NCI-H2196 treated with DMSO at 0.1 percent for 48 hours (cell line): Measurements from ENCODE around the gene ABCG2.
"Not testable (repeated sequence)": the region's sequence is repeated elsewhere in the genome, so short reads cannot be mapped to it uniquely, and the experiment has no call there.

Source experiments
- DNase-seq: peaks from one replicate; lab custom pipeline; 2025; ENCODE audit not compliant: unreplicated experiment; lab: John Stamatoyannopoulos, UW

Gene ABCG2

DNA sequence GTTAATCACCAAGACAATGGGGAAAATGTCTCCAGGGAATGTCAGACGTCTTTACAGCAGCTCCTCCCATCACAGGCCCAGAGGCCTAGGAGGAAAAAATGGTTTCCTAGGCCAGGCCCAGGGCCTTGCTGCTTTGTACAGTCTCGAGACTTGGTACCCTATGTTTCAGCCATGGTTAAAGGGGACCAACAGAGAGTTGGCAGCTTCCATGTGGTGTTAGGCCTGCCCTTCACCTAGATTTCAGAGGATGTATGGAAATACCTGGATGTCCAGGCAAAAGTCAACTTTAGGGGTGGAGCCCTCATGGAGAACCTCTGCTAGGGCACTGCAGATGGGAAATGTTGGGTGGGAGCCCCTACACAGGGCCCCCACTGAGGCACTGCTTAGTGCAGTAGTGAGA lies 38.5 kb downstream of the ABCG2 start:
- DNase-seq = no peak

DNA sequence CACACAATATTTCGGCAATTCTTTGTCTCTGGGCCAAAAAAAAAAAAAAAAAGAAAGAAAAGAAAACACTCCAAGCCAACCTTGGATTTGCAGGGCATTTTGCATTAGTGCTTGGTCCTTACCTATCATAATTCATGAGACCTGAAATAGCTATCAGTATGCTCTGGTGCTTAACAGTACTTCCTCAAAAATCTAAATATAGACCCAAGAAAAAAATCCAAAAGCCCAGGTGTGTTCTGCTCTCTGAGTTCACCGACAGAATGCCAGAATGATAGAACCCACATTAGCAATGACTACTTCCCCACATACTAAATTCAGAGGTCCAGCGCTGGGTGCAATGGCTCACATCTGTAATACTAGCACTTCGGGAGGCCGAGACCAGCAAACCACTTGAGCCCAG lies 42.9 kb downstream of the ABCG2 start:
- no peak for DNase-seq

DNA sequence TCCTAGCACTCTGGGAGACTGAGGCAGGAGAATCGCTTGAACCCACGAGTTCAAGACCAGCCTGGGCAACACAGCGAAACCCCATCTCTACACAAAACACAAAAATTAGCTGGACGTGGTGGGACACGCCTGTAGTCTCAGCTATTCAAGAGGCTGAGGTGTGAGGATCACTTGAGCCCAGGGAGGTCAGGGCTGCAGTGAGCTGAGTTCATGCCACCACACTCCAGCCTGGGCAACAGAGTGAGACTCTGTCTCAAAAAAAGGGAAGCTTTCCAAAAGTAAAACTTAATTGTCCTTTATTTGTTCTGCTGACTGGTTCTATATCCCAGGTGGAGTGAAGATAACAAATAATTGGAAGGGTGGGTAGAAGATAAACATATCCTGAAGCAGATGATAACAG lies 45.6 kb downstream of the ABCG2 start:
- no peak for DNase-seq

DNA sequence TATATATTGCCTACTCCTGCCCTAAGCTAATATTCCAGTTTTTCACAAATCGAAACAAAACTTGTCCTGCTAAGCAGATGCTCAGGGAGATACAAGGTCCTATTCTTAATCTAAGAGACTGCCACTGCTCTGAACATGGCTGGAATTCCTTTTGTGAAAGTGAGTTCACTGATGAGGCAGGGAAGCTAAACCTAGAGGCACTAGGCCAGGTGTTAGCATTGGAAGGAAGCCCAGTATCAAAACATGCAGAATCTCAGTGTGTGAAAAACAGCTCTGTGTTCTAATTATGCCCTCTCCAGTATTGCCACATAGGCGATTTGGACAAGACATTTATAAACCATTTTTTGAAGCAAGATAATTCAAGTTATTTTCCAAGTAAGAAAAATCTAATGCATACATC lies 47.6 kb downstream of the ABCG2 start:
- no peak for DNase-seq

GRCh38 chr4:88109123-88109881 lies 49.1 kb downstream of the ABCG2 start:
- no peak for DNase-seq

- DNase-seq = no peak
These were observed 49.7 kb downstream of the ABCG2 start for GRCh38 chr4:88108747-88109122.

GRCh38 chr4:88108108-88108465 lies 50.4 kb downstream of the ABCG2 start:
- not testable (repeated sequence) for DNase-seq

- DNase-seq = no peak
These were observed 50.9 kb downstream of the ABCG2 start for GRCh38 chr4:88107406-88108107.

DNA sequence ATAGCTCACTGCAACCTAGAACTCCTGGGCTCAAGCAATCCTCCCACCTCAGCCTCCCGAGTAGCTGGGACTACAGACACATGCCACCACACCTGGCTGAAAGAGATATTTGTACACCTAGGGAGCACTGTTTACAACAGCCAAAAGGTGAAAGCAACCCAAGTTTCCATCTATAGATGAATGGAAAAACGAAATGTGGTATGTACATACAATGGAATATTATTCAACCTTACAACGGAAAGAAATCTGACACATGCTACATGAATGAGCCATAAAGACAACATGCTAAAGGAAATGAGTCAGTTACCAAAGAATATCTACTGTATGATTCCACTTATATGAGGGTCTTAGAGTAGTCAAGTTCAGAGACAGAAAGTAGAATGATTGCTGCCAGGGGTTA lies 52.2 kb downstream of the ABCG2 start:
- DNase-seq = no peak

- DNase-seq = no peak
These were observed 53.4 kb downstream of the ABCG2 start for GRCh38 chr4:88104902-88105610.

DNA sequence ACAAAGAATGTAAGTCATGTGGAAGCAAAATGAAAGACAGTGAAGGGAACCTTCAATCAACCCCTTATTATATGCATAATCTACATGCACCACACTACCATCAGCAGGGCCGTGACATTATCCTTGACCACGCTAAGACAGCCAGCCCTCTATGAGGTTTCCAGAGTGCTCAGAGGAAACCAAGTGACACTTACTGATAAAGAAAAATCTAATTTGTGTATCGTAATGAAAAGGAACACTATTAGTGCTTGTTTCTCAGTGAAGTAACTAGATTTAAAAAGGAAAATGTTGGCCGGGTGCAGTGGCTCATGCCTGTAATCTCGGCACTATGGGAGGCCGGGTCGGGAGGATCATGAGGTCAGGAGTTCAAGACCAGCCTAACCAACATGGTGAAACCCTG lies 56.4 kb downstream of the ABCG2 start:
- no peak for DNase-seq

DNA sequence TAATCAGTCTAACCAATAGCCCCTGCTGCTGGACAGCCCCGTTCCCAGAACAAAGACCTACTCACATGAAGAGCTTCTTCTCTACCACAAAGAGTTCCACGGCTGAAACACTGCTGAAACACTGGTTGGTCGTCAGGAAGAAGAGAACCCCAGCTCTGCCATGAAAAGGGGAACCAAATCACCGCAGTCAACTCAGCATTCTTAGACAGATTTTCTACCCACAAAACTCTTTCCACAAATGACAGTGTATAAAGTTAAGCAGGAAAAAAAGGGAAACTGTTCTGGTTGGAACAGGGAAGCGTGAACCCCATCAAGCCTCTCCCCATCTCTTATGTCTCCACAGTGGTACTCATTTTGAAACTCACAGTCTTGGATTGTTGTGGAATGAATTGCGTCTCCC lies 57.3 kb downstream of the ABCG2 start:
- no peak for DNase-seq

DNA sequence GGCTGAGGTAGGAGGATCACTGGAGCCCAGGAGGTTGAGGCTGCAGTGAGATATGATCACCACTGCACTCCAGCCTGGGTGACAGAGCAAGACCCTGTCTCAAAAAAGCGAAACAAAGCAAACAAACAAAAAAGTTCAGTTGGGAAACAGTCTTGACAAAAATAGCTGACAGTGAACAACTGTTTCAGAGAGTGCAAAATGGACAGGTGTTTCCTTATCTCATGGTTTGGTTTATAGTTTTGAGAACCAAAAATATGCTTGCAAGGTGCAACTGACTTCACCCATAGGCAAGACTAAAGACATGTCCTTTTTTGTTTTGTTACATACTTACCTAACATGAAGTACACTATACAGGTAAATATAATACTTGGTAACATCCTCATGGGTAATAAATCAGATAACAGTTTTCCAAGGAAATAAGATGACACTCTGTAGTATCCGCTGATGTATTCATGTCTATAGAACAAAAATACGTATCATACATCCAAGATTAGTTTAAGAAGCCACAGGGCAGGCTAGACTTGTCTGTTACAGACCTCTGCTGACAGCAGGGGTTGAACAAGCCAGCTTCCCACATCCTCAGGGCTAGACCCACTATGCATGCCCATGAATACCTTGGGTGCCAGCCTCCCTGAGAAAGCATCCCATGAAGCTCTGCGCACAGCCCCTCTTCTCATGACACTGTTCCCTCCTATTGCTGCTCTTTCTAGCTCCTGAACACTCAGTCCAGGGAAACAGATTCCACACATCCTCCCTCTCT lies 59.3 kb downstream of the ABCG2 start:
- DNase-seq = no peak

DNA sequence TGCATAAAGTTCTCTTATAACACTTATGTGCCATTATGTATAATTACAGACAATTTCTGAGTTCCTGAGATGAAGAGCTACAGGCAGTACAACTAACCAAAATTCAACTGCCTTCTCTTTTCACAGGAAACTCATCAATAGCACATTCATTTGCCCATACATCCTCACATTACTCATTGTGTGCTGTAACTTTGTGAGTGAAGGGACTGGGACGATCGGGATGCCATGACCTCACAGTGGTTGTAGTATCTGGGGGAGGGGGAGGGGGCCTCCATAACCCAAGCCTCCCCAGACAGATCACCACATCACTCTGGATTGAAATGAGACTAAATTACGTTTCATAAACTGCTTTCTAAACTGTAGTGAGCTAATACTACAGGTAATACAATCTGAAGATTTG lies 60.7 kb downstream of the ABCG2 start:
- DNase-seq = no peak

GRCh38 chr4:88097301-88097700 lies 61.1 kb downstream of the ABCG2 start:
- DNase-seq = no peak

GRCh38 chr4:88093874-88094273 lies 64.6 kb downstream of the ABCG2 start:
- no peak for DNase-seq

DNA sequence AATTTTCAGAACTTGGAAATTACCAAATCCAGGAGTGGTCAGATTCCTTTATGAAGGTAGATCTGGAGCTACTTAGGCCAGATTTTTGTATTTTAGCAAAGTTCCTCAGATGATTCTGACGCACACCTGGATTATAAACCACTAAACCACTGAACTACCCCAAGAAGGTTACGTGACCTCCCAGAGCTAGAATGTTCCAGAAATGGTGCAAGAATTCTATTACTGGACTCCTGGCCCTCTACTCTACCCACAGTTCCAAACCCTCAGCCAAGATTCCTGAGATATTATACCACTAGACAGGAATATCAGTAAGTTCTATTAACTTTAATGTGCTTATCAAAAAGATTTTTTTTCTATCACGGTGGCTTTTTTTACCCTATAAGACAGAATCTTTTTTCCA lies 67.1 kb downstream of the ABCG2 start:
- no peak for DNase-seq

DNA sequence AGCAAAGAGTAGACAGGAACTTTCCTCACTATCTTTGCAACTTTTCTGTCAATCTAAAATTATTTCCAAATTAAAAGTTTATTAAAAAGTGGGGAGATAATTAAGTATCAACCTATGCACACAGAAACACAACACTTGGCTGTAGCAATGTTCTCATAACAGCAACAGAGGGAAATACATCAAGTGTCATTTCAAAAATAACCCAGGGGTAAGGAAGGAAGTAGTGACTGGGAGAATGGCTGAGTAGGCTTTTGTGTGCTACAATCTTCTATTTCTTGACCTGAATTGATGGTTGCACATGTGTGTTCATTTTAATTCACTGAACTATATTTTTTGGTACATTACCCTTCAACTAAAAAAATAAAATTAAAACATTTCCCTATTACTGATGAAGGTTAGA lies 67.5 kb downstream of the ABCG2 start:
- DNase-seq = no peak

DNA sequence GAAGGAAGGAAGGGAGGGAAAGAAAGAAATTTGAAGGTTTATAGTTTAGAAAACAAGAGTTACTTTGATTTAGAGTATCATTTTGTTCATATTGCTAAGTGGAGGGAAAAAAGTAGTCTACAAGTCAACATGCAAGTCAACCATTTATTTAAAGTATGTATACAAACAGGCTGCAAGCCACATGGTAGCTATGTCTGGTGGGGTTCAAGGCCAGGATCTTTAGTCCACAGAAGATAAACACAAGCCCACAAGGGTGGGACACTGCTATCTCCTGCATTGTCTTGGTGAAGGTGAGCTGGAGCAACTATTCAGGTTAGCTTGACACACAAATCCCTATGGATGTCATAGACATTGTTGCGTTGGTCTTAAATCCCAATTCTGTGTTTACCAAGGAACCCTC lies 71.4 kb downstream of the ABCG2 start:
- DNase-seq = no peak

- DNase-seq = no peak
These were observed 77.8 kb downstream of the ABCG2 start for GRCh38 chr4:88080626-88081025.

DNA sequence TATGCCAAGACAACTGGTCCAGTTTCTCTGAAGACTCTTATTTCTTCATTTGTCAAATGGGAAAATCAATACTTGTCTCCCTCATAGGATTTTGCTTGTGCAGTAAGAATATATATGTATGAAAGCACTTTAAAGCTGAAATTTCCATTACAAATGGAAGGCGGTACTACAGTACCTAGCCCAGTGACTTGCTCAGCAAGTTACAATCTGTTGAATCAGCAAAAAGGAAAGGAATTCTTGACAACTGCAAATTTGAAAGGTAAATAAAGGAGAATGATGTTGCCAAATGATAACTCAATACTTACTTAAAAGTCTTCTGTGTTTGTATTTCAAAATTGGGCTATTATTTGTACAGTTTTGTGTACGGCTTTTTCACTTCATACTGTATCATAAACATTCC lies 79.9 kb downstream of the ABCG2 start:
- DNase-seq = no peak
